NCI-H69 (cell line): ENCODE data around the gene FBXL13.

Experiments used
- DNase-seq: peaks from one replicate; lab custom pipeline; 2025; lab: John Stamatoyannopoulos, UW

Gene FBXL13

GRCh38 chr7:102892631-102893278 lies 181.8 kb downstream of the FBXL13 start:
- no peak for DNase-seq

- no peak for DNase-seq
Observed at GRCh38 chr7:102891693-102892261, 182.8 kb downstream of the FBXL13 start.

GRCh38 chr7:102890971-102891692 lies 183.5 kb downstream of the FBXL13 start:
- DNase-seq: no peak

- DNase-seq: no peak
Observed at GRCh38 chr7:102890292-102890970, 184.2 kb downstream of the FBXL13 start.

DNA sequence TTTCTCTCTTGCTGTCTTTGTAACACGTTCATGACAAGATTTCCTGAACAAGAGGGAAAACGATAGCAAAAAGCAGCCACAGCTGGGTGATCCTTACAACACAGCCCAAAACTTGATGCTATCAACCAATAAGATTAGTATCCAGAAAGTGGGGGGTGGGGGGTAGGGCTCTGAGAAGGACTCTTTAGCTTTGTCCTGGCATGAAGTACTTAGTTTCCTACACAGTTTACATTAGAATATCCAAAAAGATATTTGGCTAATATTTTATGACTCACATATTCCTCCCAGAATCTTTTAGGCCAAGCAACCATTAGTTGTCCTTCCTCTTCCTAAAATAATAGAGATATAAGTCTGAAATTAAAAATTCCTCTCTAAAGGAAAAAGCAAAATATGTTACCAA lies 184.7 kb downstream of the FBXL13 start:
- no peak for DNase-seq

DNA sequence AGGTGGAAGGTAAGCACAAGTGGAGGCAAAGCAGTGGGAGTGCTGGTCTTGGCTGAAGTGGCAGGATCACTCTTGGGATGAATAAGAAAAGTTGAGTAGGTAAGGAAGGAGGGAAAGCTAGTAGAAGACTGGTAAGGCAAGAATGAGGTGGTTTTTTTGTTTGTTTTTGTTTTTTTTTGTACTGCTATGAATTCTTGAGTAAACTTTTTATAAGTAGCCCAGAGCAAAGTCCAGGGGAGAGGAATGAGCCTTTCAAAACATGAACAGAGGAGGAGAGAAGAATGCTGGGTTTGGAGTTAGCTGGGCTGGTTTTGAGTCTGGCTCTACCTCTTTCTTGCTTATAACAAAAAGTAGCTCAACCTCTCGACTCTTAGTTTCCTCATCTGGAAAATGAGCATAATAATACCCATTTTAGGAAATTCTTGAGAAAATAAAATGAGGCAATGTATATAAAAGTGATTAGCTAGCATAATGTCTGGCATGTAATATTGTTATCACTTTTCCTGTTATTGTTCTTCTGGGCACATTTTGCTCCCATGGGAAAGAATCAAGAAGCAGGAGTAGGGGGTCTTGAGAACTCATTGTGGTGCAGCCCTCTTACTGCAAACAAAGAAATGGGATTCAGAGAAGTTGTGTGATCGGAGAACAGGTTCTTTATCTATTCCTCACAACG lies 185.9 kb downstream of the FBXL13 start:
- no peak for DNase-seq

- DNase-seq: no peak
Observed at GRCh38 chr7:102883098-102883860, 191.3 kb downstream of the FBXL13 start.

DNA sequence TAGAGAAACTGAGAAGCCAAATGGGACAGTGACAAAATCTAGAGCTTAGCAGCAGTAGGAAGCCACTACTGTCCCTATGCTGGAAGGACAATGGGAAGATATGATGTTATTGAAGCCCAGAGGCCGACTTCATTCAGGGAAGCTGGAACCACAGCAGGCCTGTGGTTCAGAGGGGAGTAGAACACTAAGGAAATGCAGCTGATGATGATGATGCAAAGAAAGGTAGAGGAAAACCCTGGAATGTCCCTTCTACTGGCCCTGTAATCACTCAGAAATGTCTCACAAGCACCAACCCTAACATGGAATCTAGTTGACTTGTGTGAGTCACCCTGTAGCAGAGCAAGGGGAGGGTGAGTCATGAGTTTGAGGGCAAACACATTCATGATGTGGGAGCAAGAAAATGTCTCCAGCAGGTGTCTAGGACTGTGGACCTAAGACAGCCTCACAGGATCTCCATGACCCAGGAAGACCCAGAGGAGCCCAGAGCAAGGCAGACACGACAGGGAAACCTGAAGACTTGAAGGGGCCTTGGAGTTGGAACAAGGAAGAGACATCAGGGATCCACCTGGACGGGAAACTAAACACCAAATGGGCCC lies 198.8 kb downstream of the FBXL13 start:
- DNase-seq: no peak

DNA sequence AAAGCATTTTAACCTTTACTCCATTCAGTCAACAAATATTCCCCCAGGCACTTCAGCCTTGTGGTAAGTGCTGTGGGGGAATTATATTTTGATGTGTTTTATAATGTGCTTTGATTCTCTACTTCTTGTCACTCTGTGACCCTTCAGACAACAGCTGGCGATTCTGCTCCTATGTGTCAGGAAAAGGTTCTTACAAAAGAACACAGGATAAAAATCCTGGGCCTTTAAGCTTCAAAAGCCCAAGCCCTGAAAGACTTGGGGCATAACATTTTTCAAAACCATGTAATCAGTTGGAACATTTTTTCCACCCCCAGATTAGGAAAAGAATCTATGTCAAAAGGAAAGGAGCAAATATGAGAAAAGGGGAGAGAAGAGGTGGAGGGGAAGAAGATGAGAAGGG lies 199.6 kb downstream of the FBXL13 start:
- no peak for DNase-seq

GRCh38 chr7:102874166-102874829 lies 200.3 kb downstream of the FBXL13 start:
- DNase-seq: no peak

GRCh38 chr7:102873470-102874165 lies 201.0 kb downstream of the FBXL13 start:
- DNase-seq: no peak

DNA sequence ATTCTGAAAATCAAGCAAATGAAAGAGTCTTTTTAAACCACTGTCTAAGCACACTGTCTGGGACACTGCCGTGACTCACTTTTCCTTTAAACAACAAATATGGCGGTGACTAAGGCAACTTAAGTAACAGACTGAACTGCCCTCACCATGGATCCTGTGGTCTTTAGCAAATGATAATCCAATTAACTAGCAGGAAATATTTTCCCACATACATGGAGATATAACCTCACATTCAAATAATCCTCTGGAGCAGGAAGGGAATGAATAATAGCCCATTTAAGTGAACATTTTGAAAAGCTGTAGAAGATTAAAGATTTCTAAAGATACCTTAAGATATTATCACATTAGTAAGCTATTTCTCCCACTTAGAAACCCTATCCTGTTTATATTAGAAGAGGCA lies 202.1 kb downstream of the FBXL13 start:
- DNase-seq: no peak

DNA sequence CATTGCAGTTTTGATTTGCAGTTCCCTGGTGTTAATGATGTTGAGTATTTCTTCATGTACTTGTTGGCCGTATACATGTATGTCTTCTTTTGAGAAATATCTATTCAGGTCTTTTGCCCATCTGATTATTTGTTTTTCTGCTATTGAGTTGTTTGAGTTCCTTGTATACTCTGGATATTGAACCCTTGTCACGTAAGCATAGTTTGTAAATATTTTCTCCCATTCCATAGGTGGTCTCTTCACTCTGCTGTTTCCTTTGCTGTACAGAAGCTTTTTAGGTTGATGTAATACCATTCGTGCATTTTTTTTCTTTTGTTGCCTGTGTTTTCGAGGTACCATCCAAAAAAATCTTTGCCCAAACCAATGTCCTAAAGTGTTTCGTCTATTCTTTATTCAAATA lies 205.4 kb downstream of the FBXL13 start:
- no peak for DNase-seq

GRCh38 chr7:102866535-102867215 lies 207.9 kb downstream of the FBXL13 start:
- DNase-seq: no peak

DNA sequence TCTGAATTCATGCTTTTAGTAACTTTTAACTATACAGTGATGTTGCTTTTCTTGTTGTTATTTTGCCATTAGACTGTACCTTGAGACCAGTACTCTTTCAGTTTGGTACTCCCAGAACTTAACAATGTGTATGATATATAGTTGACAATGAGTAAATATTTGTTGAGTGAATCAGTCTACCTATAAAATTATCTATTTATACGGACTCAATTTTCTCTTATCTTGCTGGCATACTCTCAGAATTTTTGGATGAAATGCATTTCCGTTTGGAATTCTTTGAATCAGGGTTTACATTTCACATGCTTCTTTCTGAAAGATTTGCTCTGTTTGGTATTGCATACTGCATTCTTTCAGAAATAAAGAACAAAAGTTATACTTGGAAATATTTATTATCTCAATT lies 209.6 kb downstream of the FBXL13 start:
- no peak for DNase-seq

DNA sequence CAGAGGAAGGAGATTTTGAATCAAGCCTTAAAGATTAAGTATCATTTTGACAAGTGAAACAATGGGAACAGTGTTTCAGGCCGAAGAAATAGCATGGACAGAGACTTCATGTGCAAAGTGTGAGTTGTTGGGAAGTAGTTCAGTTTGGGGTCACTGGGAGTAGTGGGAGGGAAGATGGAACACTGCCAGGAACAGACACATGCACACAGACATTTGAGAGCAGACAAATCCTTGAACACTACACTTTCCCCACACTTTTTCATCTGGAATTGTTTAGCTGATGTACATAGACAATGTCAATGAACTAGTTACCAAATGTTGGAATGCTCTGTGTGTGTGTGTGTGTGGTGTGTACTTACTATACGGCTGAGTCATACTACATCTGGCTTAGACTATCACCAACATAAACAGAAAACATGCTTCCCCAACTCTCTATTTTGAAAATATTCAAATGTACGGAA lies 214.2 kb downstream of the FBXL13 start:
- DNase-seq: no peak

GRCh38 chr7:102859799-102860125 lies 214.8 kb downstream of the FBXL13 start:
- DNase-seq: no peak

- DNase-seq: no peak
Observed at GRCh38 chr7:102859084-102859798, 215.4 kb downstream of the FBXL13 start.

- DNase-seq: no peak
Observed at GRCh38 chr7:102856036-102856435, 218.6 kb downstream of the FBXL13 start.
